ENCODE data around the gene RETREG1.
A peak's percentile ranks its signal among the peaks of the same experiment; 100 is the strongest.

Gene RETREG1

DNA sequence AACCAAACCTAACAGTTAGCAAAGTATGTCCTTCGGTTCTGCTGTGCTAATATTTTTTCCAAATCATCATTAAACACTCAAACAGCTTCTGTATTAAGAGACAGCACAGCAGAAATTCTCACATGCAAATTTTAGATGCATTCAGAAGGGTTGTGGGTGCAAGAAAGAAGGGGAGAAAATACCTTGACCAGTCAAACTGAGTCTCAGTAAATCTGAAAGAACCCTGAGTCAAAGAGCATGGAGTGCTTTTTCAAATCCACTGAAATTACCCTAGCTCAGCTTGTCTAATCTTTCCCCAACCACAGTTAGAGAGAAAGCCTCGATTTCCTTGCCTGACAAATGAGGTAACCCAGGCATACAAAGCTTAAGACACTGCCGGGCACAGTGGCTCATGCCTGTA is 55.1 kb downstream of the RETREG1 start:
- no peak overlapping the region for H3K4me3 ChIP-seq (ENCODE audit: low read depth, low read length)
- no peak for DNase-seq (ENCODE audit: low read depth)
- TF ChIP-seq, protein P1, sequence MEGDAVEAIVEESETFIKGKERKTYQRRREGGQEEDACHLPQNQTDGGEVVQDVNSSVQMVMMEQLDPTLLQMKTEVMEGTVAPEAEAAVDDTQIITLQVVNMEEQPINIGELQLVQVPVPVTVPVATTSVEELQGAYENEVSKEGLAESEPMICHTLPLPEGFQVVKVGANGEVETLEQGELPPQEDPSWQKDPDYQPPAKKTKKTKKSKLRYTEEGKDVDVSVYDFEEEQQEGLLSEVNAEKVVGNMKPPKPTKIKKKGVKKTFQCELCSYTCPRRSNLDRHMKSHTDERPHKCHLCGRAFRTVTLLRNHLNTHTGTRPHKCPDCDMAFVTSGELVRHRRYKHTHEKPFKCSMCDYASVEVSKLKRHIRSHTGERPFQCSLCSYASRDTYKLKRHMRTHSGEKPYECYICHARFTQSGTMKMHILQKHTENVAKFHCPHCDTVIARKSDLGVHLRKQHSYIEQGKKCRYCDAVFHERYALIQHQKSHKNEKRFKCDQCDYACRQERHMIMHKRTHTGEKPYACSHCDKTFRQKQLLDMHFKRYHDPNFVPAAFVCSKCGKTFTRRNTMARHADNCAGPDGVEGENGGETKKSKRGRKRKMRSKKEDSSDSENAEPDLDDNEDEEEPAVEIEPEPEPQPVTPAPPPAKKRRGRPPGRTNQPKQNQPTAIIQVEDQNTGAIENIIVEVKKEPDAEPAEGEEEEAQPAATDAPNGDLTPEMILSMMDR (IDR thresholded peaks at IDR 0.05; ENCODE audit: control insufficient read depth, extremely low read depth, insufficient read depth) = no peak

DNA sequence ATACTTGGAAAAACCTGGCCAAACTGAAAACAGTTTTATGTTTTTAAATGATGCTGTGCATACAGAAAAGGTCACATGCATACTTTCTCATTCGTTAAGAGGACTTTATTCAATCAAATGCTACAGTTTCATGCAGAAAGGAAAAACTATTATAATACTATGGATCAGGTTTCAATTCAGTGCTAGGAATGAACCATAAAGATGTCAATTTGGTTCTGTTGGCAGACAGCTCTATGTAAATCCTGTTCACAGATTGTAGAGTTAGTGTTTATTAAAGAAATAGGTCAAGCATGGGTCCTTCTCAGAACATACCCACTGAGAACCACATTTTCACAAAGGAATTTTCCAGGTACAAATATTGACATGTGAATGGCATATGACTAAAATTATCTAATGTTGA is 57.1 kb downstream of the RETREG1 start:
- no peak overlapping the region for H3K4me3 ChIP-seq (ENCODE audit: low read depth, low read length)
- no peak for DNase-seq (ENCODE audit: low read depth)
- TF ChIP-seq, protein P1 (IDR thresholded peaks at IDR 0.05; ENCODE audit: control insufficient read depth, extremely low read depth, insufficient read depth) = no peak

DNA sequence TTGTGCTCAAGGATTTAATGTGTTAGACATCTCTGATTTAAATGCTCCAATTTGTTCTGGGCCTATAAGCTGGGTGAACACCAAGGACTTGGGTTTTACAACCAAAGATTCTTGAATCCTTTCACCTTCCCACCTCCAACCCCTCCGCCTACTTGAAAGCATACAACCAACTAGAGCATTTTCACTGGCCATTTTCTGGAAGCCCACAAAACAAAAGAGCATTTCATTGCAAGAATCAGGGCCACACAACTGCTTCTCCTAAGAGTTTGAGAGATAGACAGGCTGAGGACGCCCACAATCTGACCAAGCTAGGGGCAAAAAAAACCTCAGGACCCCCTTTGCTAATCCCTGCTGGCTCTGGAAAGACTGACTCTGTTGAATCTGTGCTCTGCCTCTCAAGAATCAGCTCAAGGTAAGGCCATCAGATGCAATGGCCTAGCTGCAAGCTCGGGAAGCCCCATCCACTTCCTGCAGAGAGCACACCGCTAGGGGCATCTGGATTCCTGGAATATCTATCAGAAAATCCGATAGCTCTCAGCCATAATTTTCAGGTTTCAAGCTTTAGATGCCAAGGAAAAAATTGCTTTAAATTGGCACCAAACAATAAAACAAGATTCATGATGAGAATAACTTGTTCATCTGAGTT is 57.7 kb downstream of the RETREG1 start:
- DNase-seq (ENCODE audit: low read depth) = no peak
- H3K4me3 ChIP-seq (ENCODE audit: low read depth, low read length) = no peak overlapping the region
- TF ChIP-seq, protein P1 (IDR thresholded peaks at IDR 0.05; ENCODE audit: control insufficient read depth, extremely low read depth, insufficient read depth) = no peak

DNA sequence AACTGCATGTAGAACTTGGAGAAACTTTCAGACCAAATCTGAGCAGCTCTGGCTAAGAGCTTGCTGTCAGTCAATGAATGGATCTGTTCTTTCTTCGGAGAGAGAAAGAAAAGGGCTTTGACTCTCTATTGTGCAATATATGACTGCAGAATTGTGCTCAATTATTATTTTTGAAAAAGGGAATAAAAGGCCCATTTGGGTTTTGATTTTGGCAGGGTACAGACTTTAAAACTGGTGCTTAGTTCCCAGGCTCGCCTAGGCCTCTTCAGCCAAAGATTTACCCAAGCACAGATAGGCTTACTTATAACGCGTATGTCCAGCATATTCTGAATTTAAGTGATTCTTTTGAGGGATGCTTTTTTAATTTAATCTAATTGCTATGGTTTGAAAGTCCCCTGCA is 59.3 kb downstream of the RETREG1 start:
- no peak for DNase-seq (ENCODE audit: low read depth)
- TF ChIP-seq, protein P1 (IDR thresholded peaks at IDR 0.05; ENCODE audit: control insufficient read depth, extremely low read depth, insufficient read depth) = no peak

DNA sequence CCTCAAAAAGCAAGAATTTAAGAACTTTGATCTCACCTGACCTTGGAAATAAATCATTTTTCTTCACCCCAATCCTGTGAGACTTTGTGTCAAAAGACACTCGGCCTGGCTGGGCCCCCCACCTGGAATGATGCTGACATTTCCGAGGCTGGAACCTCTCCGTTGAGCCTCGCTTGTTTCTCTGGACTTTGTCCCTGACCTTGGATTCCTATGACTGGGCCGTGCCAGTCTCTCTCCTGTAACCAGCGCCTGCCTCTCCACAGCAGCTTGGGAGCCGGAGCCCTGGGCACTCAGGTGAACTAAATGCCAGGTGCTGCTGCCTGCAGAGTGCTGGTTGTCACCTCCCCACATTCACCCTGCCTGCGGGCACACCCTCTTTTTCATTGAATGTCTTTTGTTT is 62.7 kb downstream of the RETREG1 start:
- DNase-seq (ENCODE audit: low read depth) = no peak
- TF ChIP-seq, protein P1 (IDR thresholded peaks at IDR 0.05; ENCODE audit: control insufficient read depth, extremely low read depth, insufficient read depth) = no peak

More for the DNA sequence above, 59.3 kb downstream of the RETREG1 start:
- H3K4me3 ChIP-seq (ENCODE audit: low read depth, low read length) = no peak overlapping the region

DNA sequence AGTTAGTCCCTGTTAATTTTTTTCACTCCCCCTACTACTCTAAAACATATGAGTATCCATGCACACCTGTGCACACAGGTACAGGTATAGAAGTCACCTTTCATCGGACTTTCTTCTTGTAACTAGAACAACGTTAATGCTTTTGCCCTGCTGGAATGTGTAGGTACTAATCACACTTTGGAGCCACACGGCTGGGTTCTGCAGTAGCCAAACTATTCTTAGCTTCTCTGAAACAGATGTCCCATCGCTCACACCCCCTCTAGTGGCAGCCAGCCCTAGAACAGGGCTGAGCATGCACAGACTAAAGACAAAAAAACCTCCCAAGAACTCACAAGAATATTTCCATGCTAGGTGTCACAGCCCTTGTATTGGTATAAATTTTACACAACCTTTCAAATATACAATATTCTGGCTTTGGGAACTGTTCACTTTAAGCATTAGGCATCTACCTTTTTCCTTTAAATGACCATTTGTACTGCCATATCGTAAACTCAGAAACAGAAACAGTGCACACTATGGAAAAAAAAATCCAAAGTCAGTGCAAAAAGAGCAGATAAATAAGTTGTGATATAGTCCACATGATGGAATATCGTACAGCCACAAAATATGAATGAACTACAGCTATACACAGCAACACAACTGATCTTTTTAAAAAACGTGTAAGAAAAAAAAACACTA is 64.0 kb downstream of the RETREG1 start:
- TF ChIP-seq, protein P1 (IDR thresholded peaks at IDR 0.05; ENCODE audit: control insufficient read depth, extremely low read depth, insufficient read depth) = peak; percentile 87
- peak; percentile 64 for DNase-seq (ENCODE audit: low read depth)
- H3K4me3 ChIP-seq (ENCODE audit: low read depth, low read length) = no peak overlapping the region

More for the DNA sequence above, 62.7 kb downstream of the RETREG1 start:
- H3K4me3 ChIP-seq (ENCODE audit: low read depth, low read length) = no peak overlapping the region

All from LNCaP clone FGC (cell line).